Measurements from ENCODE around the gene WRAP73. TPM values are rescaled to one million over a fixed set of nuclear protein-coding genes. Genes with fewer than 3 reads are reported as not detected.

WRAP73 gene
- total and polyA plus RNA-seq, 9 donors, result 5.3 to 18.0 (median 15.8) TPM

- no peaks in the 10 kb centered on the region for H3K9me3 ChIP-seq
- TF ChIP-seq EP300 (IDR thresholded peaks at IDR 0.05), result no peak
- TF ChIP-seq CTCF (IDR thresholded peaks at IDR 0.05), result no peak
- TF ChIP-seq POLR2A (IDR thresholded peaks at IDR 0.05), result no peak
- no peaks in the 10 kb centered on the region for H3K36me3 ChIP-seq
- no peak overlapping the region for H3K27ac ChIP-seq
- DNase-seq, result no peak
- intact Hi-C loops (cut with DNase I), result no loop called here
- no peaks in the 10 kb centered on the region for H3K4me1 ChIP-seq (ENCODE audit: insufficient read depth)
- WGBS, 3 donors, result 90 to 94% (median 93%) methylated on average over 17 of the region's 17 CpGs
- no peak overlapping the region for H3K4me3 ChIP-seq
- no peaks in the 10 kb centered on the region for H3K27me3 ChIP-seq
Measured at GRCh38 chr1:3632298-3632697, 17.6 kb downstream of the WRAP73 start.

- TF ChIP-seq EP300 (IDR thresholded peaks at IDR 0.05), result no peak
Measured at GRCh38 chr1:3631320-3632260, 18.3 kb downstream of the WRAP73 start.

GRCh38 chr1:3630914-3631313 is 19.0 kb downstream of the WRAP73 start:
- 68 to 78% (median 70%) methylated on average over 9 of the region's 9 CpGs for WGBS, 3 donors
- intact Hi-C loops (cut with DNase I), result no loop called here
- Histone ChIP-seq H3K4me1 (ENCODE audit: insufficient read depth) (no peaks in the 10 kb centered on the region), H3K9me3 (no peaks in the 10 kb centered on the region), H3K4me3 (no peak overlapping the region), H3K36me3 (no peaks in the 10 kb centered on the region), H3K27me3 (no peaks in the 10 kb centered on the region), H3K27ac (no peak overlapping the region)
- TF ChIP-seq CTCF (IDR thresholded peaks at IDR 0.05), result no peak
- no peak for TF ChIP-seq POLR2A (IDR thresholded peaks at IDR 0.05)
- TF ChIP-seq EP300 (IDR thresholded peaks at IDR 0.05), result no peak
- DNase-seq, result no peak

More at GRCh38 chr1:3631320-3632260, 18.3 kb downstream of the WRAP73 start:
- Histone ChIP-seq H3K4me3 (no peak overlapping the region), H3K36me3 (no peaks in the 10 kb centered on the region), H3K9me3 (no peaks in the 10 kb centered on the region), H3K27ac (no peak overlapping the region), H3K27me3 (no peaks in the 10 kb centered on the region), H3K4me1 (ENCODE audit: insufficient read depth) (no peaks in the 10 kb centered on the region)
- WGBS, 3 donors, result 80 to 86% (median 84%) methylated on average over 36 of the region's 36 CpGs
- intact Hi-C loops (cut with DNase I), result no loop called here
- no peak for DNase-seq

GRCh38 chr1:3630161-3630611 is 19.7 kb downstream of the WRAP73 start:
- WGBS, 3 donors, result 65 to 70% (median 66%) methylated on average over 11 of the region's 11 CpGs
- Histone ChIP-seq H3K4me3 (no peak overlapping the region), H3K4me1 (ENCODE audit: insufficient read depth) (peaks cover 3% of the 10 kb centered on the region), H3K9me3 (no peaks in the 10 kb centered on the region), H3K27me3 (no peaks in the 10 kb centered on the region), H3K36me3 (no peaks in the 10 kb centered on the region), H3K27ac (no peak overlapping the region)
- TF ChIP-seq EP300 (IDR thresholded peaks at IDR 0.05) (no peak), CTCF (IDR thresholded peaks at IDR 0.05) (no peak), POLR2A (IDR thresholded peaks at IDR 0.05) (no peak)
- no peak for DNase-seq
- intact Hi-C loops (cut with DNase I), result no loop called here
